ENCODE results near the gene C2orf81.

DNA sequence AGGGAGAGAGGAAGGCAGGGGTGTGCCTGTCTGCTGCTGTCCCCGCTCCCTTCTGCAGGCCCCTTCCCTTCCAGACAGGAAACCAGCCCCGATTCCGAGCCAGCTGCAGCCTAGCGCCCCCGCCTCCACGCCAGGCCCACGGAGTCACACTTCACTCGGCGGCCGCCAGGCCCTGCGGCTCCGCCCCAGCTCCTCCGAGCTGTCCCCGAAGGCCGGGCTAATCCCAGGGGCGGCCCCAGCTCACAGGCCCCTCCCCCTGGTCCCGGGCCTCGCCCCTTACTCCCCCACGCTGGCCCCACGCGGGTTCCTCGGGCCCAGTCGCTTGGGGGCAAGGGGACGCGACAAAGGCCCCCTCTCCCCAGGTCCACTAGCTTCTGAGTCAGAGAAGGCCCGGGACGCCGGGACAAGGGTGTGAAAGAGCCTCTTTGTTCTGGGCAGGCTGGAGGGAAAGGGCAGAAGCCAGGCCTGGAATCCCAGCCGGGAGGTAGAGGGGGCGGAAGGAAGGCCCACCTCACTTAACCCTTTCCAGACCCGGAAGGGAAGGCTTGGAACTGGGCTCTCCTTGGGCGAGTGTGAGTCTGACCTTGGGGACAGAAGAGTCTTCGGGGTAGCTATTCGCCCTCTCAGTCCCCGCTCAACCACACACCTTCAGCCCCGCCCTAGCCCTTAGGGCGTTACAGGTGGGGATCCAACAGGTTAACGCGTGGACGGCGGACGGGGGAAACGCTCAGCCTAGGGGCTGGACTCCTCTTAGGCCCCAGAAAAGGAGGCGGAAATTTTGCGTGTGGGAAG lies 19.2 kb upstream of the C2orf81 start:
- TF ChIP-seq EZH2 (IDR thresholded peaks at IDR 0.05; ENCODE audit: low read depth) = no peak
- TF ChIP-seq, protein P1, sequence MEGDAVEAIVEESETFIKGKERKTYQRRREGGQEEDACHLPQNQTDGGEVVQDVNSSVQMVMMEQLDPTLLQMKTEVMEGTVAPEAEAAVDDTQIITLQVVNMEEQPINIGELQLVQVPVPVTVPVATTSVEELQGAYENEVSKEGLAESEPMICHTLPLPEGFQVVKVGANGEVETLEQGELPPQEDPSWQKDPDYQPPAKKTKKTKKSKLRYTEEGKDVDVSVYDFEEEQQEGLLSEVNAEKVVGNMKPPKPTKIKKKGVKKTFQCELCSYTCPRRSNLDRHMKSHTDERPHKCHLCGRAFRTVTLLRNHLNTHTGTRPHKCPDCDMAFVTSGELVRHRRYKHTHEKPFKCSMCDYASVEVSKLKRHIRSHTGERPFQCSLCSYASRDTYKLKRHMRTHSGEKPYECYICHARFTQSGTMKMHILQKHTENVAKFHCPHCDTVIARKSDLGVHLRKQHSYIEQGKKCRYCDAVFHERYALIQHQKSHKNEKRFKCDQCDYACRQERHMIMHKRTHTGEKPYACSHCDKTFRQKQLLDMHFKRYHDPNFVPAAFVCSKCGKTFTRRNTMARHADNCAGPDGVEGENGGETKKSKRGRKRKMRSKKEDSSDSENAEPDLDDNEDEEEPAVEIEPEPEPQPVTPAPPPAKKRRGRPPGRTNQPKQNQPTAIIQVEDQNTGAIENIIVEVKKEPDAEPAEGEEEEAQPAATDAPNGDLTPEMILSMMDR (conservative IDR thresholded peaks at IDR 0.05) = no peak

All from PC-9 (cell line).